GM12878 (cell line): ENCODE data around the gene RNF40. TPM values are rescaled to one million over a fixed set of nuclear protein-coding genes. Genes with fewer than 3 reads are reported as not detected.

ENCODE experiments used
- ATAC-seq: fragments of 200-7000 bp; cut with Tn5 transposase; 3 replicates; pipeline ENCODE4 v1.9.1; 2020; ENCODE audit warnings: mild to moderate bottlenecking, moderate library complexity
- BruUV-seq: library from RNA; stranded (reverse); fragments of 400-500 nt; replicated peaks from 2 replicates; lab custom pipeline; 2021; lab: Mats Ljungman, UMichigan
- CTCF ChIA-PET: fragments of 300-600 bp; sonication (Branson Sonifier 250); formaldehyde crosslinking; extraction: SDS; loops from one replicate; lab custom pipeline; 2021; ENCODE audit warnings: inconsistent platforms; lab: Yijun Ruan, JAX
- POLR2A ChIA-PET: fragments of 350-600 bp; formaldehyde crosslinking; extraction: SDS; loops from one replicate; lab custom pipeline; 2021; ENCODE audit warnings: inconsistent platforms; lab: Charles Lee
- RAD21 ChIA-PET: fragments of 300-600 bp; sonication (Branson Sonifier 250); formaldehyde crosslinking; loops from one replicate; lab custom pipeline; 2023; ENCODE audit warnings: antibody characterized with exemption; ENCODE audit not compliant: unreplicated experiment; lab: Charles Lee
- SMC1A ChIA-PET: fragments of 300-600 bp; sonication (Branson Sonifier 250); formaldehyde crosslinking; loops from one replicate; lab custom pipeline; 2023; ENCODE audit not compliant: unreplicated experiment, uncharacterized antibody; lab: Charles Lee
- DNase-seq: peaks from one replicate; pipeline ENCODE4 v3.0.0-alpha.2; 2011; ENCODE audit warnings: low read depth, low spot score
- FAIRE-seq: peaks from 3 replicates; lab custom pipeline; 2011; peaks lifted over from hg19 to GRCh38; lab: Jason Lieb, UNC
- H2AFZ ChIP-seq: 2 replicates; pipeline ENCODE4 v1.6.0; 2011; ENCODE audit warnings: low read depth, low read length, control low read depth; ENCODE audit not compliant: control insufficient read depth
- H3K27ac ChIP-seq: 2 replicates; pipeline ENCODE4 v1.5.1; 2011; ENCODE audit warnings: control low read depth; ENCODE audit not compliant: control insufficient read depth, insufficient read depth
- H3K27me3 ChIP-seq, 2 experiments: replicated peaks in 1 of 2; 2 replicates each; pipeline versions ENCODE4 v1.6.0 to v1.6.1; 2011; ENCODE audit warnings: low read length in 1 of 2; ENCODE audit not compliant: control insufficient read depth in 2 of 2, insufficient read depth in 2 of 2
- H3K36me3 ChIP-seq, 2 experiments: 2 replicates each; pipeline ENCODE4 v1.5.1; 2011; ENCODE audit warnings: low read length in 1 of 2; ENCODE audit not compliant: control insufficient read depth in 2 of 2, insufficient read depth in 2 of 2
- H3K4me1 ChIP-seq: 2 replicates; pipeline ENCODE4 v1.6.1; 2011; ENCODE audit warnings: mild to moderate bottlenecking, low read length, moderate library complexity, mixed read lengths; ENCODE audit not compliant: control insufficient read depth, insufficient read depth
- H3K4me2 ChIP-seq: 2 replicates; pipeline ENCODE4 v1.6.0; 2011; ENCODE audit warnings: control low read depth; ENCODE audit not compliant: control insufficient read depth, insufficient read depth
- H3K4me3 ChIP-seq: fragments of 200-600 bp; sonication (generic); 2 replicates; pipeline ENCODE4 v1.5.1; 2016
- H3K79me2 ChIP-seq: 2 replicates; pipeline ENCODE4 v1.6.0; 2011; ENCODE audit warnings: low read length; ENCODE audit not compliant: control insufficient read depth, insufficient read depth
- H3K9ac ChIP-seq: 2 replicates; pipeline ENCODE4 v1.8.0; 2011; ENCODE audit warnings: low read length, control low read depth, mixed read lengths; ENCODE audit not compliant: control insufficient read depth, insufficient read depth
- H3K9me3 ChIP-seq: replicated peaks from 3 replicates; pipeline ENCODE4 v1.5.1; 2011; ENCODE audit warnings: mild to moderate bottlenecking, low read length; ENCODE audit not compliant: control insufficient read depth, insufficient read depth
- H4K20me1 ChIP-seq: 2 replicates; pipeline ENCODE4 v1.6.0; 2011; ENCODE audit not compliant: control insufficient read depth, insufficient read depth
- BHLHE40 ChIP-seq, 2 experiments: fragments of 450-650 bp in 1 of 2; IDR thresholded peaks; 2 replicates each; pipeline ENCODE4 v1.6.1; 2011 to 2017; ENCODE audit warnings: low read depth in 2 of 2, borderline replicate concordance in 1 of 2, improper control_type of control experiment in 1 of 2, low read length in 1 of 2, mild to moderate bottlenecking in 1 of 2
- CTCF ChIP-seq, 3 experiments: IDR thresholded peaks in 2 of 3; conservative IDR thresholded peaks in 1 of 3; 2 replicates each; pipeline ENCODE4 v1.5.1; 2011; ENCODE audit warnings: low read depth in 3 of 3, low read length in 3 of 3, mild to moderate bottlenecking in 3 of 3, control low read depth in 2 of 3, moderate library complexity in 2 of 3, inconsistent platforms in 1 of 3, mixed read lengths in 1 of 3; ENCODE audit not compliant: control insufficient read depth in 2 of 3, insufficient read depth in 1 of 3; ENCODE audit errors: extremely low read depth in 1 of 3
- DPF2 ChIP-seq: fragments of 450-650 bp; IDR thresholded peaks from 2 replicates; pipeline ENCODE4 v1.6.1; 2017; ENCODE audit warnings: mild to moderate bottlenecking
- EED ChIP-seq: sonication (generic); IDR thresholded peaks from 2 replicates; pipeline ENCODE4 v1.6.1; 2016; ENCODE audit warnings: antibody characterized with exemption, low read depth
- FOS ChIP-seq: IDR thresholded peaks from 3 replicates; pipeline ENCODE4 v1.6.1; 2011; ENCODE audit warnings: borderline replicate concordance; ENCODE audit not compliant: insufficient read length; ENCODE audit errors: extremely low read depth
- FOXM1 ChIP-seq: IDR thresholded peaks from 2 replicates; pipeline ENCODE4 v1.6.1; 2012; ENCODE audit warnings: low read depth, mild to moderate bottlenecking, inconsistent platforms, low read length, moderate library complexity
- KDM1A ChIP-seq: fragments of 200-600 bp; sonication (generic); IDR thresholded peaks from 2 replicates; pipeline ENCODE4 v1.6.1; 2016; ENCODE audit warnings: borderline replicate concordance
- MAX ChIP-seq: IDR thresholded peaks from 2 replicates; pipeline ENCODE4 v1.6.1; 2012; ENCODE audit warnings: low read depth, low read length, improper control_type of control experiment
- NRF1 ChIP-seq: conservative IDR thresholded peaks from 2 replicates; pipeline ENCODE4 v1.6.1; 2011; ENCODE audit warnings: mild to moderate bottlenecking, low read depth, low read length, improper control_type of control experiment
- POLR2A ChIP-seq: IDR thresholded peaks from 2 replicates; pipeline ENCODE4 v1.6.1; 2011; ENCODE audit warnings: low read depth, mild to moderate bottlenecking, low read length
- RFX5 ChIP-seq: IDR thresholded peaks from 2 replicates; pipeline ENCODE4 v1.6.1; 2011; ENCODE audit warnings: low read depth, low read length, improper control_type of control experiment
- STAT1 ChIP-seq: fragments of 450-650 bp; conservative IDR thresholded peaks from 2 replicates; pipeline ENCODE4 v1.6.1; 2014; ENCODE audit warnings: antibody characterized with exemption, mild to moderate bottlenecking
- ZBTB33 ChIP-seq: fragments of 450-650 bp; IDR thresholded peaks from 2 replicates; pipeline ENCODE4 v1.6.1; 2017; ENCODE audit warnings: mild to moderate bottlenecking
- ZNF24 ChIP-seq: fragments of 450-650 bp; IDR thresholded peaks from 2 replicates; pipeline ENCODE4 v1.6.1; 2017; ENCODE audit warnings: antibody characterized with exemption, mild to moderate bottlenecking
- WGBS: methylation state at CpG from one replicate; pipeline ENCODE4 v1.1.6; 2016; ENCODE audit warnings: low lambda C conversion rate; ENCODE audit not compliant: insufficient replicate concordance, insufficient coverage; ENCODE audit errors: missing lambda C conversion rate; 5-methylcytosine and 5-hydroxymethylcytosine counted together
- in situ Hi-C: fragments of 300-500 bp; cut with MboI; formaldehyde crosslinking; loops from 9 replicates; pipeline ENCODE4 v1.14.3; 2018; ENCODE audit warnings: mixed read lengths
- intact Hi-C: fragments of 100-400 bp; cut with micrococcal nuclease; formaldehyde crosslinking; loops from one replicate; pipeline ENCODE4 v1.14.2; 2022; ENCODE audit not compliant: unreplicated experiment
- polyA plus RNA-seq, 11 experiments: library from polyadenylated mRNA; depleted of rRNA in 4 of 11; unstranded in 6 of 11; stranded (reverse) in 5 of 11; fragments of >200 nt; fragmentation: Nextera tagmentation in 4 of 11; fragmentation: Illumina TruSeq in 1 of 11; extraction: Ambion mirVana in 4 of 11; extraction: Trizol in 1 of 11; gene quantifications; 1 replicate in 1 of 11; 2 replicates in 10 of 11; pipeline versions ENCODE4 v1.2.1 to v1.2.3, GENCODE V29; 2011 to 2016; ENCODE audit warnings: inconsistent platforms in 2 of 11, missing spikeins in 2 of 11, low read depth in 1 of 11
- total RNA-seq, 4 experiments: library from RNA; depleted of rRNA in 3 of 4; stranded (reverse); fragments of >200 nt in 3 of 4; fragmentation: Illumina TruSeq in 1 of 4; extraction: Trizol in 1 of 4; gene quantifications; 2 replicates each; pipeline versions ENCODE4 v1.2.1 to v1.2.3, GENCODE V29; 2013 to 2021
- TF ChIP-seq, protein P1 (sequence below): fragments of 150-350 bp; IDR thresholded peaks from 2 replicates; pipeline ENCODE4 v1.6.1; 2016; ENCODE audit warnings: low read depth, low read length

The RNF40 gene
- total and polyA plus RNA-seq, 10 of the 15 experiments (the other 5 are each of a cell fraction or from before 2014, with no cell fraction given): 3.7 to 97.6 (median 58.4) TPM

- TF ChIP-seq, protein P1, sequence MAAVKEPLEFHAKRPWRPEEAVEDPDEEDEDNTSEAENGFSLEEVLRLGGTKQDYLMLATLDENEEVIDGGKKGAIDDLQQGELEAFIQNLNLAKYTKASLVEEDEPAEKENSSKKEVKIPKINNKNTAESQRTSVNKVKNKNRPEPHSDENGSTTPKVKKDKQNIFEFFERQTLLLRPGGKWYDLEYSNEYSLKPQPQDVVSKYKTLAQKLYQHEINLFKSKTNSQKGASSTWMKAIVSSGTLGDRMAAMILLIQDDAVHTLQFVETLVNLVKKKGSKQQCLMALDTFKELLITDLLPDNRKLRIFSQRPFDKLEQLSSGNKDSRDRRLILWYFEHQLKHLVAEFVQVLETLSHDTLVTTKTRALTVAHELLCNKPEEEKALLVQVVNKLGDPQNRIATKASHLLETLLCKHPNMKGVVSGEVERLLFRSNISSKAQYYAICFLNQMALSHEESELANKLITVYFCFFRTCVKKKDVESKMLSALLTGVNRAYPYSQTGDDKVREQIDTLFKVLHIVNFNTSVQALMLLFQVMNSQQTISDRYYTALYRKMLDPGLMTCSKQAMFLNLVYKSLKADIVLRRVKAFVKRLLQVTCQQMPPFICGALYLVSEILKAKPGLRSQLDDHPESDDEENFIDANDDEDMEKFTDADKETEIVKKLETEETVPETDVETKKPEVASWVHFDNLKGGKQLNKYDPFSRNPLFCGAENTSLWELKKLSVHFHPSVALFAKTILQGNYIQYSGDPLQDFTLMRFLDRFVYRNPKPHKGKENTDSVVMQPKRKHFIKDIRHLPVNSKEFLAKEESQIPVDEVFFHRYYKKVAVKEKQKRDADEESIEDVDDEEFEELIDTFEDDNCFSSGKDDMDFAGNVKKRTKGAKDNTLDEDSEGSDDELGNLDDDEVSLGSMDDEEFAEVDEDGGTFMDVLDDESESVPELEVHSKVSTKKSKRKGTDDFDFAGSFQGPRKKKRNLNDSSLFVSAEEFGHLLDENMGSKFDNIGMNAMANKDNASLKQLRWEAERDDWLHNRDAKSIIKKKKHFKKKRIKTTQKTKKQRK: no peak
These were observed 35.7 kb downstream of the RNF40 start (continued) for GRCh38 chr16:30797670-30798309.

DNA sequence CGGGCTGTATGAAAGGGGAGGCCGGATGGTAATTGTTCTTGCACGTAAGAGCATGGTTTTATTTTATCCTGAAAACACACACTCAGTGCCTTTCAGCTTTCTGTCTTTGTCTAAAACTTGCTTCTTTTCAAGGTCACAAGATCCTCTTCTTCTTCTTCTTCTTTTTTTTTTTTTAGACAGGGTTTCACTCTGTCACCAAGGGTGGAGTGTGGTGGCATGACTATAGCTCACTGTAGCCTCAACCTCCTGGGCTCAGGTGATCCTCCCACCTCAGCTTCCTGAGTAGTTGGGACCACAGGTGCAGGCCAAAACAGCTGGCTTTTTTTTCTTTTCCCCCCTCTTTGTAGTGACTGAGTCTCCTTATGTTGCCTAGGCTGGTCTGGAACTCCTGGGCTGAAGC lies 40.8 kb downstream of the RNF40 start:
- no peak for DNase-seq
- RAD21 ChIA-PET: interaction anchor here (0.6 kb wide), 1 partner anchor 119 kb away, joined by 3 read pairs; no protein-coding TSS in a partner anchor
- Histone ChIP-seq H3K36me3 (no peaks in the 10 kb centered on the region), H3K4me2 (no peak overlapping the region), H4K20me1 (no peaks in the 10 kb centered on the region), H2AFZ (no peak overlapping the region), H3K4me3 (no peak overlapping the region), H3K27ac (no peak overlapping the region), H3K9ac (no peak overlapping the region), H3K4me1 (peaks cover 10% of the 10 kb centered on the region), H3K9me3 (no peaks in the 10 kb centered on the region), H3K79me2 (no peaks in the 10 kb centered on the region), H3K27me3 (peaks cover 0 to 1% of the 10 kb centered on the region in 2 experiments; a peak in 1 of 4 replicates)
- whole genome bisulfite sequencing: 70% methylated on average over 3 of the region's 3 CpGs
- intact Hi-C loops: no loop called here
- SMC1A ChIA-PET: interaction anchor here (0.7 kb wide), 1 partner anchor 11 kb away, joined by 3 read pairs; no protein-coding TSS in a partner anchor
- CTCF ChIA-PET: interaction anchor here (1.3 kb wide), 1 partner anchor 11 kb away, joined by 14 read pairs; no protein-coding TSS in a partner anchor
- POLR2A ChIA-PET: interaction anchor here (0.9 kb wide), 1 partner anchor 42 kb away, joined by 6 read pairs; no protein-coding TSS in a partner anchor
- in situ Hi-C loops: no loop called here
- no peak for FAIRE-seq
- no TSS peak for BruUV-seq
- no peak for ATAC-seq
- TF ChIP-seq CTCF (IDR thresholded peaks at IDR 0.05 in 2 of 3, conservative IDR thresholded peaks at IDR 0.05 in 1 of 3; ENCODE audit: control insufficient read depth in 2 of 3, extremely low read depth in 1 of 3, insufficient read depth in 1 of 3, low read depth in 3 of 3, low read length in 3 of 3) (no peak), ZBTB33 (no peak), ZNF24 (no peak), KDM1A (no peak), BHLHE40 (IDR thresholded peaks at IDR 0.05; ENCODE audit: borderline replicate concordance in 1 of 2, low read depth in 2 of 2, low read length in 1 of 2) (no peak), RFX5 (no peak), EED (no peak), MAX (no peak), DPF2 (no peak), STAT1 (no peak), POLR2A (no peak), NRF1 (no peak), FOS (no peak), FOXM1 (no peak)
